Activated T-helper 1 cell treated with anti-CD3 and anti-CD28 coated beads, Interleukin-12 subunit alpha, Interleukin-12 subunit beta, Interleukin-2, Interleukin-4 antibody, amounts not matched to agents 30 ng/mL and 10 ng/mL and 1 ng/mL, durations not matched to agents 14 hours and 24 hours and 36 hours (primary cell): Measurements from ENCODE around the gene LGALS1. TPM values are rescaled to one million over a fixed set of nuclear protein-coding genes. Genes with fewer than 3 reads are reported as not detected.
"Not testable (repeated sequence)": the region's sequence is repeated elsewhere in the genome, so short reads cannot be mapped to it uniquely, and the experiment has no call there.

Experiments used
- DNase-seq: peaks from one replicate; pipeline ENCODE4 v3.0.0; 2021; ENCODE audit warnings: low spot score
- H3K27ac Mint-ChIP-seq: one replicate; pipeline ENCODE4 v1.8.0; 2021; ENCODE audit warnings: mild to moderate bottlenecking, mixed read lengths
- H3K27me3 Mint-ChIP-seq: one replicate; pipeline ENCODE4 v1.8.0; 2022; ENCODE audit warnings: mild to moderate bottlenecking, moderate library complexity, mixed read lengths; ENCODE audit not compliant: insufficient read depth
- H3K36me3 Mint-ChIP-seq: one replicate; pipeline ENCODE4 v1.8.0; 2021; ENCODE audit warnings: low read depth, mixed read lengths
- H3K4me1 Mint-ChIP-seq: one replicate; pipeline ENCODE4 v1.8.0; 2021; ENCODE audit warnings: low read depth, mixed read lengths
- H3K4me3 Mint-ChIP-seq: one replicate; pipeline ENCODE4 v1.8.0; 2021; ENCODE audit warnings: mild to moderate bottlenecking, moderate library complexity, mixed read lengths
- H3K9me3 Mint-ChIP-seq: one replicate; pipeline ENCODE4 v1.8.0; 2021; ENCODE audit warnings: mixed read lengths
- intact Hi-C: fragments of 100-400 bp; cut with micrococcal nuclease; formaldehyde crosslinking; loops from one replicate; pipeline ENCODE4 v1.15.1; 2024
- total RNA-seq: library from RNA; stranded (reverse); gene quantifications from 2 replicates; pipeline ENCODE4 v1.2.3, GENCODE V29; 2022

Gene LGALS1
- total RNA-seq, 1 donor from 2014 or later, result 245 TPM

DNA sequence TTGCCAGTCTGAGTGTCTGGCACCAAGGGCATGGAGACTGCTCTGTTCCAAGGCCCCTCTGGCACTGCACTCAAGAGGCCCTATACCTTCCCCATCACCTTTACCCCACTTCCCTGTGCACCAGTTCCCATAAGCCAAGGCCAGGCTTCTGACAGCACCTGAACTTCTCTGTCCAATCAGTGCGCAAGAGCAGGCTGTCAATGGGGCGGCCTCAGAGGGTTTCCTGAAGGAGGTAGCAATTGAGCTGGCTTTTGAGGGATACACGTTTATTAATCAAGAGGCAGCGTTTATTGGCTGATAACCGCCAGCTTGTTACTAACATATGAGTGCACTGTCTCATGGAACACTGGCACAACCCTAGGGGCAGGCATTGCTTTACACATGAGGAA is 33.9 kb upstream of the LGALS1 start:
- DNase-seq, result no peak
- Mint-ChIP-seq H3K4me3 (peak overlapping the region; percentile 58), H3K27ac (no peak overlapping the region), H3K27me3 (no peaks in the 10 kb centered on the region), H3K9me3 (no peaks in the 10 kb centered on the region), H3K4me1 (peaks cover 43% of the 10 kb centered on the region), H3K36me3 (peaks cover 25% of the 10 kb centered on the region)
- intact Hi-C loops, result no loop called here

DNA sequence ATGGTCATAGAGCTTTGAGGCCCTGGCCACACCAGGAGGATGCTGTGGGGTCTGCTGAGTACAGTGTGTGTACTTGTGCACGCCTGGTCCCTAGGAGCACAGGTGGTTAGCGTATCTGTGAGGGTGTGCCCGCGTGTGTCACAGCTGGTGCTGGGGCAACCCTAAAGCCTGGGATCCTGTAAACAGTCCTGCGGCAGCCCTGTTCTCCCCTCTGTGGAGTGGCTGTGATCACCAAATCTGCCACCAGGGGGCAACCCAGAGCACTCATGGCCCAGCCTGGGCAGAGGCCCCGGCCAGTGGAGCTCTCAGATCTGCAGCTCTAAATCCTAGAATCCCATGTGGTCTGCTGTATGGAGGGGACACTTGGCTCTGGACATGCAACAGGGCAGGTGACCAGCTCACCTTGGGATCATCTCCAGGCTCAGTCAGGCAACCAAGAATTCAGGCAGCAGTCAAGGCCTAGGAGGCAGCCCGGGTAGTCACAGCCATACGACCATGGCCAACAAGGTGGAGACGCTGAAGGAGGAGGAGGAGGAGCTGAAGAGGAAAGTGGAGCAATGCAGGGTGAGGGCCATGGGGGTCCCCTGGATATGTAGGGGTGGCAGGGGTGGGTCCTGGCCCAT is 32.1 kb upstream of the LGALS1 start:
- H3K4me3 Mint-ChIP-seq, result peak overlapping the region; percentile 59

DNA sequence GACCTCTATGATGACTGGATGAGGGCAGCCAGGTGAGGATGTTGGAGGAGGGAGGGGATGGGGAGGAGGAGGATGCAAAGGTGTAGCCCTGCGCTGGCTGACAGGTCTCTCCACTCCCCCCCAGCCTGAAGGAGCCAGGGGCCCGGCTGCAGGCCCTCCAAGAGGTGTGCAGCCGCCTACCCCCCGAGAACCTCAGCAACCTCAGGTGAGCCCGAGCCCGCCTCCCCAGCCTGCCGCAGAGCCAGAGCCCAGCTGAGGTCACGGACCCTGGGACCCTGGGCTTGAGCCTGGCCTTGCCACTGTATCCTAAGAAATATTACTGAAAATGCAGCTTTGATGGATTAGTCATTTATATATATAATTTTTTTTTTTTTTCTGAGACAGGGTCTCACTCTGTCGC is 28.1 kb upstream of the LGALS1 start:
- intact Hi-C loops, result no loop called here
- H3K27me3 Mint-ChIP-seq, result no peaks in the 10 kb centered on the region
- H3K9me3 Mint-ChIP-seq, result no peaks in the 10 kb centered on the region
- DNase-seq, result no peak
- no peak overlapping the region for H3K4me3 Mint-ChIP-seq
- H3K27ac Mint-ChIP-seq, result no peak overlapping the region
- peaks cover 54% of the 10 kb centered on the region for H3K36me3 Mint-ChIP-seq
- peaks cover 14% of the 10 kb centered on the region for H3K4me1 Mint-ChIP-seq

More for the DNA sequence above, 32.1 kb upstream of the LGALS1 start:
- Mint-ChIP-seq H3K27ac (peak overlapping the region; percentile 52), H3K36me3 (peaks cover 31% of the 10 kb centered on the region), H3K27me3 (no peaks in the 10 kb centered on the region), H3K9me3 (no peaks in the 10 kb centered on the region), H3K4me1 (peaks cover 26% of the 10 kb centered on the region)
- peak; percentile 74 for DNase-seq
- intact Hi-C loops, result loop anchor here (1.0 kb wide), 4 partner anchors 15 to 38 kb away; partner anchors contain the start of gene PDXP

DNA sequence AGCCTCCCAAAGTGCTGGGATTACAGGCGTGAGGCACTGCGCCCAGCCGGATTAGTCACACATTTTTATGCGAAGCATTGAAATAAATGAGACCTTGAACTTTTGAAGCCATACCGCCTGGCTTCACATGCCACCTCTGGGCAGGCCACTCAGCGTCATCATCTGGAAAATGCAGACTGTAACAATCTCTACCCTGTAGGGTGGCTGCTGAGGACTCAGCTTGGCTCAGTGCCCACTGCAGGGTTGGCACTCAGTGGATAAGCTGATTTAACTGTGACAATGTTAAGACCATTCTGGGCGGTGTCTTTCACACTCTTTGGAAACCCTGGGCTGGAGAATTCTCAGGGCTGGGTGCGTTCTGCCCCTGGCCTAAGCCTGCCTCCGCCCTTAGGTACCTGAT is 27.5 kb upstream of the LGALS1 start:
- DNase-seq, result no peak
- no peaks in the 10 kb centered on the region for H3K27me3 Mint-ChIP-seq
- H3K4me1 Mint-ChIP-seq, result peaks cover 9% of the 10 kb centered on the region
- no peak overlapping the region for H3K4me3 Mint-ChIP-seq
- no peak overlapping the region for H3K27ac Mint-ChIP-seq
- H3K9me3 Mint-ChIP-seq, result no peaks in the 10 kb centered on the region
- intact Hi-C loops, result no loop called here
- peaks cover 53% of the 10 kb centered on the region for H3K36me3 Mint-ChIP-seq

DNA sequence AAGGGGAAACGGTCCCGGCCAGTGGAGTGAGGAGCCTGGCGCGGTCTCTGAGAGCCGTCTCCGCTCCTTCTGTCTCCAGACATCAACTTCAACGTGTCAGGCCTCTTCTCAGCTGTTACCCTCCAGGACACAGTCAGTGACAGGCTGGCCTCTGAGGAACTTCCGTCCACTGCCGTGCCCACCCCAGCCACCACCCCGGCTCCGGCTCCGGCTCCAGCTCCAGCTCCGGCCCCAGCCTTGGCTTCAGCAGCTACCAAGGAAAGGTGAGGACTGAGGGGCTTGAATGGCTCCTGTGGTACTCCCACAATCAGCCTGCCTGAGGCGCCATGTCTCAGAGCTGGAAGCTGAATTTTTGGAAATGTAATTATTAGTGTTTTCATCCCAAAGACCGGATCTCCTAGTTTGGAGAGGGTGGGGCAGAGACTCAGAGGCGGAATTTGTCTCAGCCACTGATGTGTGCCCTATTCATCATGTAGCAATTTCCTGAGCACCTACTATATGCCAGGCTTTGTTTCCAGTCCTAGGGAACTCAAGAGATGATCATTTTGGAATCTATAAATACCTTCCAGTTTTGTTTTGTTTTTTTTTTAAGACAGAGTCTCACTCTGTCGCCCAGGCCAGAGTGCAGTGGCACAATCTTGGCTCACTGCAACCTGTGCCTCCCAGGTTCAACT is 24.8 kb upstream of the LGALS1 start:
- intact Hi-C loops, result no loop called here
- H3K27me3 Mint-ChIP-seq, result no peaks in the 10 kb centered on the region
- no peak overlapping the region for H3K27ac Mint-ChIP-seq

GRCh38 chr22:37654563-37655251 is 20.7 kb upstream of the LGALS1 start:
- peak overlapping the region; percentile 18 for H3K27ac Mint-ChIP-seq
- H3K9me3 Mint-ChIP-seq, result no peaks in the 10 kb centered on the region
- intact Hi-C loops, result no loop called here
- no peak overlapping the region for H3K4me3 Mint-ChIP-seq
- no peaks in the 10 kb centered on the region for H3K27me3 Mint-ChIP-seq
- no peak for DNase-seq
- peaks cover 17% of the 10 kb centered on the region for H3K4me1 Mint-ChIP-seq
- peaks cover 35% of the 10 kb centered on the region for H3K36me3 Mint-ChIP-seq

More for the DNA sequence above, 24.8 kb upstream of the LGALS1 start:
- DNase-seq, result no peak
- Mint-ChIP-seq H3K4me1 (no peaks in the 10 kb centered on the region), H3K4me3 (no peak overlapping the region), H3K9me3 (no peaks in the 10 kb centered on the region), H3K36me3 (peaks cover 47% of the 10 kb centered on the region)

DNA sequence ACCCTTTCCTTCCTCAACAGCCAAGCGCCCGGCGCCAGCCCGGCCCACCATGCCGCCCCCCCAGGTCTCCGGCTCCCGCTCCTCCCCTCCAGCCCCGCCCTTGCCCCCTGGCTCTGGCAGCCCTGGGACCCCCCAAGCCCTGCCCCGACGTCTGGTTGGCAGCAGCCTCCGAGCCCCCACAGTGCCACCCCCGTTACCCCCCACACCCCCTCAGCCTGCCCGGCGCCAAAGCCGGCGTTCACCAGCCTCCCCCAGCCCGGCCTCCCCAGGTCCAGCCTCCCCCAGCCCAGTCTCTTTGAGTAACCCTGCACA is 20.2 kb upstream of the LGALS1 start:
- DNase-seq, result no peak
- Mint-ChIP-seq H3K4me3 (no peak overlapping the region), H3K9me3 (no peaks in the 10 kb centered on the region), H3K27ac (no peak overlapping the region), H3K27me3 (no peaks in the 10 kb centered on the region), H3K4me1 (peaks cover 22% of the 10 kb centered on the region), H3K36me3 (peaks cover 30% of the 10 kb centered on the region)
- intact Hi-C loops, result no loop called here

DNA sequence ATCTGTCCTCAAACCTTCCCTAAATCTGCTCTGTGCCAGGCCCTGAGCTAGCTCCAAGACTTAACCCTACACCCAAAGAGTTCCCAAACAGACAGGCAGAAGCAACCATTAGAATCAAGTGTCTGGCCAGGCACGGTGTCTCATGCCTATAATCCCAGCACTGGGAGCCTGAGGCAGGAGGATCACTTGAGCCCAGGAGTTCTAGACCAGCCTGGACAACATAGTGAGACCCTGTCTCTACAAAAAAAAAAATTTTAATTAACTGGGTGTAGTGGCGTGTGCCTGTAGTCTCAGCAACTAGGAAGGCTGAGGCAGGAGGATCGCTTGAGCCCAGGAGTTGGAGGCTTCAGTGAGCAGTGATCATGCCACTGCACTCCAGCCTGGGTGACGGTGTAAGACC is 18.9 kb upstream of the LGALS1 start:
- DNase-seq, H3K4me3 Mint-ChIP-seq, H3K9me3 Mint-ChIP-seq, intact Hi-C loops, H3K27me3 Mint-ChIP-seq: not testable (repeated sequence)
- H3K4me1 Mint-ChIP-seq, result peaks cover 34% of the 10 kb centered on the region
- H3K36me3 Mint-ChIP-seq, result peaks cover 24% of the 10 kb centered on the region
- H3K27ac Mint-ChIP-seq, result peak overlapping the region; percentile 49

GRCh38 chr22:37657590-37658132 is 17.8 kb upstream of the LGALS1 start:
- H3K4me3 Mint-ChIP-seq, result peak overlapping the region; percentile 86
- peaks cover 22% of the 10 kb centered on the region for H3K36me3 Mint-ChIP-seq
- H3K4me1 Mint-ChIP-seq, result peaks cover 43% of the 10 kb centered on the region
- no peaks in the 10 kb centered on the region for H3K27me3 Mint-ChIP-seq
- peak overlapping the region; percentile 91 for H3K27ac Mint-ChIP-seq
- no peaks in the 10 kb centered on the region for H3K9me3 Mint-ChIP-seq
- intact Hi-C loops, result loop anchor here (1.0 to 2.0 kb wide), 6 partner anchors 14 to 1129 kb away; partner anchors contain the start of genes EIF3D, GGA1 and SH3BP1
- DNase-seq, result no peak

DNA sequence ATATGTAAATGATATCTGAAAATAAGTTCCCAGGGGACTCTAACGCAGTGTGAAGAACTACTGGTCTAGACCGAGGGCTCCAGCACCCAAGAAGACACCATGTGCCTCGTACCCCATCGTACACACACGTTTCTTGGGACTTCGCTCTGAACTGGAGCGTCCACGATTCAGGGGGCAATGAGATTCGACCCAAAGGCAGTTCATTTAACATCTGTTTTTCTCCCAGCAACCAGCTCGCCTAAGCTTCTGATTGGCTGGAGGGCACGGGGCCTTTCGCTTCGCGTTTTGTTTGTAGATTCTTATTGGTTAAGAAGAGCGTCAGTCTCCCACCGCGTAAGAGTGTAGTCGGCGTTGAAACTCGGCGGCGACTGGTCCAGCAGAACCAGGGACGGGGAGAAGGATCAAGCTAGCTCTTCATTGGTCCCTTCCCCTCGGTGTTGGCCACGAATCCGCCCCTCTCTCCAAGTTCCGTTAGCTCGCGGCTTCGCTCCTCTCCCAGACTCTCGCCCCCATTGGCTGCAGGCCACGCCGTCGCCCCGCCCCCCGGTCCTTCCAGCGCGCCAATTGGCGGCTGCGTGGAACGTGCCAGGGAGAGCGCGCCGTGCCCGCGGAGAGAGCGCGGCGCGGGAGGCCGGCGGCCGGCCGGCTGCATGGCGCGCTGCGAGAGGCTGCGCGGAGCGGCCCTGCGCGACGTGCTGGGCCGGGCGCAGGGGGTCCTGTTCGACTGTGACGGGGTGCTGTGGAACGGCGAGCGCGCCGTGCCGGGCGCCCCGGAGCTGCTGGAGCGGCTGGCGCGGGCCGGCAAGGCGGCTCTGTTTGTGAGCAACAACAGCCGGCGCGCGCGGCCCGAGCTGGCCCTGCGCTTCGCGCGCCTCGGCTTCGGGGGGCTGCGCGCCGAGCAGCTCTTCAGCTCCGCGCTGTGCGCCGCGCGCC is 17.0 kb upstream of the LGALS1 start, which contains the start of gene PDXP:
TSS of gene PDXP (plus strand) at position 591 of the 933 bp plus-strand sequence. CDS start at position 651, 60 bp downstream.
- Mint-ChIP-seq H3K36me3 (peaks cover 19% of the 10 kb centered on the region), H3K4me3 (peak within 1 kb of the TSS; percentile 89), H3K9me3 (no peaks in the 10 kb centered on the region), H3K27me3 (no peaks in the 10 kb centered on the region), H3K27ac (peak within 1 kb of the TSS; percentile 91), H3K4me1 (peaks cover 43% of the 10 kb centered on the region)
- intact Hi-C loops, result loop anchor here (1.0 to 2.0 kb wide), 6 partner anchors 15 to 1130 kb away; partner anchors contain the start of genes EIF3D, GGA1 and SH3BP1
- DNase-seq, result peak; percentile 99

DNA sequence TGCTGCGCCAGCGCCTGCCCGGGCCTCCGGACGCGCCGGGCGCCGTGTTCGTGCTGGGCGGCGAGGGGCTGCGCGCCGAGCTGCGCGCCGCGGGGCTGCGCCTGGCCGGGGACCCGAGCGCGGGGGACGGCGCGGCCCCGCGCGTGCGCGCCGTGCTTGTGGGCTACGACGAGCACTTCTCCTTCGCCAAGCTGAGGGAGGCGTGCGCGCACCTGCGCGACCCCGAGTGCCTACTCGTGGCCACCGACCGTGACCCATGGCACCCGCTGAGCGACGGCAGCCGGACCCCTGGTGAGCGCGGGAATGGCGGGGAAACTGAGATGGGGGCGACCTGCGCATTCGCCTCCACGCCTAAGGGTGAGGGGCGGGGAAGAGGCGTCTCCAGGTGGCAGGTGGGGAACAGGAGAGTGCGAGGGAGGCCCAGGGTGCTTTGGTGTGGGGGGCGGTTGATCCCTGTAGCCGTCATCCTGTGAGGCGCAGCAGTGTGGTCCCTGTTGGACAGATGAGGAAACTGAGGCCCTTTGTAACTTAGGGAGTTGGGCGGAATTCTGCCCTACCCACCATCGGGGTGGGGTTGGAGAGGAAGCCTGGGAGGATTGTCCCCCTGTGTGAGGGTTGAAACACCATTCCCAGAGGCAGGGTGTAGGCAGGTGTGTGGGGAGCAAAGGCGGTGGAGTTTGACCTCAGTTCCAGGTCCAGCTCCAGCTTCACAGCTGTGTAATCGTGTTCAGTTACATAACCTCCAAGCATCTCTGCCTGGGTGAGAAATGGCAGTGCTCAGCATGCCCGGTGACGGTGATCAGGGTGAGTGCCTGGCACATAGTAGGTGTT is 16.2 kb upstream of the LGALS1 start:
- intact Hi-C loops, result loop anchor here (2.0 kb wide), 1 partner anchor 1130 kb away; the partner anchor contains the start of gene EIF3D
- H3K36me3 Mint-ChIP-seq, result peaks cover 16% of the 10 kb centered on the region
- H3K9me3 Mint-ChIP-seq, result no peaks in the 10 kb centered on the region
- no peak for DNase-seq
- peak overlapping the region; percentile 89 for H3K4me3 Mint-ChIP-seq
- H3K27me3 Mint-ChIP-seq, result no peaks in the 10 kb centered on the region
- H3K27ac Mint-ChIP-seq, result peak overlapping the region; percentile 68
- H3K4me1 Mint-ChIP-seq, result peaks cover 43% of the 10 kb centered on the region
